Stimulated activated CD4-positive, alpha-beta T cell treated with anti-CD3 and anti-CD28 coated beads, TNF-alpha, amount 100 ng/mL, for 4 hours (primary cell): ENCODE results near the gene SHISAL2A.

ENCODE experiments used
- DNase-seq, 3 experiments: peaks; one replicate each; pipeline ENCODE4 v3.0.0-alpha.2; 2020; ENCODE audit warnings: low read depth in 3 of 3

The SHISAL2A gene

DNA sequence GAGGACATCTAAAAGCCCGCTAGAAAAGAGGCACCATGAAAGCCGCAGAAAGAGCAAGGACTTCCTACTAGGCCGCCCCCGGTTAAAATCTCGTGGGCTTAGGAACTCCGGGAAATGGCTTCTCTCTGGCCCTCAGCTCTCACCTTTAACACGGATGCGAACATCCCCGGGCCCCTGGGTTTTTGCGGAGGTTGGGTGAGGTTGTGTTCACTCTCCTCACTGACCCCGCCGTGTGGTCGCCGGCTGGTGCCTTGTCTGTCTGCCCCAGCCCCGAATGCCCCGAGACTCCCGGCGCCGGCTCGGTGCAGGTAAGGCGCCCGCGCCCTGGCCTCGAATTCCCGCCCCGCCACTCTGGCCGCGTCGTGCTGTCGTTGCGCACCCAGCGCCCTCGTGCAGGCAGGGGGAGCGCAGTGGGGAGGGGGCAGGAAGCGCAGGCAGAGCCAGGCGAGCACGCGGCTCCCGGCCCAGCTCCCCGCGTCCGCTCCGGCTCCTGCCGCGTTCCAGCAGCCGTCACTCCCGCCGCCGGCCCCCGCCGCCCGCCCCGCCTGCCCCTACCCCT is at the start of gene SHISAL2A:
SHISAL2A (plus strand) TSS at position 437 of the 559 bp plus-strand sequence. CDS start 326 bp downstream, outside the sequence.
- peak; percentile 50 to 53 (median 50) for DNase-seq

DNA sequence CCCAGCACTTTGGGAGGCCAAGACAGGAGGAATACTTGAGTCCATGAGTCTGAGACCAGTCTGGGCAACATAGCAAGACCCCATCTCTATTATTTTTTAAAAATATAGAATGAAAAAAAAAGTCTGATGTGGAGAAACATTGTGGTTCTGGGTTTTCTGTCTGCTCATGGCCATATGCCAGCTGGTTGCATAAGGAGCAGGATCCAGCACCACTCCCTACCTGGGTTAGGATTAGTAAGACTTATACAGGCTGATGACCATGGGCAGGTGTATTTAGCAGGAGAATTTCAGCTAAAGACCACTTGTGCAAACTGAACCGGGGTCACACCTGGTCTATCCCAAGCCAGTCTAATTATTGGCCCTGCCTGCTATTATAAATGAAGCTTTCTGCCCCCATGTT is 47.5 kb upstream of the SHISAL2A start:
- no peak for DNase-seq

- no peak for DNase-seq
These were observed 44.9 kb upstream of the SHISAL2A start for GRCh38 chr1:52588027-52588426.

- no peak for DNase-seq
These were observed 44.4 kb upstream of the SHISAL2A start for GRCh38 chr1:52588535-52588934.

GRCh38 chr1:52590266-52590665 is 42.7 kb upstream of the SHISAL2A start:
- no peak for DNase-seq

DNA sequence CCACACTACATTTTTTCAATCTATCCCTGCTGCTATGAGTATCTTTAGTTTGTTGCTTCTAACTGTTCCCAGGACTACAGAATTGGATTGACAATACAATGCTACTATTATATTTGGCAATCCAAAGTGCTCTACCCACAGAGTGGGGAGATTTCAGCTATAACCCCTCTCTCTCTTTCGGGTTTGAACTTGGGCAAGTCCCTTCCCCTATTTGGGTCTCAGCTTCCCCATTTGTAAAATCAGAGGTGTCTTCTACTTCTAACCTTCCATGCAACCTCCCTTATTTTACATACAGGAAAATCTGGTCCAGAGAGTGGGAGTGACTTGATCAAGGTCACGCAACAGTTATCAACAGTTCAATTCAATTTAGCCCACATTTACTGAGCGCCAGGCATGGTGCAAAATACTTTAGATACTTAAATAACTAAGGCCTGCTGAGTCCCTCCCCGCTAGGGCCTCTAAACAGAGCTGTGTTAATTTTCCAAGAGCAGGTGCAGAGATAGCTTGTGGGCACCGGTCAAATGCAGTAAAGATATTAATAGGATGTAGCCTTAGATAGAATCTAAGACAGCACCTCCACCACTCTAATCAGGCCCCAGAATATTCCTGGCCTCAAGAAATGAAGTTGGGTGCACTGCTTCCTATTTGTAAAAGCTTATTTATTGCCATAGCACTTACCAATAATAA is 40.2 kb upstream of the SHISAL2A start:
- DNase-seq: no peak

GRCh38 chr1:52593495-52593894 is 39.5 kb upstream of the SHISAL2A start:
- DNase-seq: no peak

DNA sequence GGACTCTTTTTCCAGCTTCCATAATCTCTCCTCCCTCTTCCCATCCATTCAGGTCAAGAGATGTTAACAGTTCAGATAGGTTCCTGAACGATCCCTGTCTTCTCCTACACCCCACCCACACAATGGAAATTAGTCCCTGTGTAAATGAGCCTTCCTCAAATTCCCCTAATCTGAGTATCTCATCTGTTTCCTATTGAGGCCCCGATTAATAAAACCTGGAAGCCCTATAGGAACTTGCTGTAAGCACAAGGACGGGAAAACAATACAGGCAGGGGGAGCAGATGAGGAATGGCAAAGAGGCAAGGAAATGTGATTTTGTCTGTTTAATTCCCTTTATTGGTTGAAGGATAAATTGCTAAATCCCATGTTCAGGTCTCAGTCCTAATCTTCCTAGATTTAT is 37.9 kb upstream of the SHISAL2A start:
- DNase-seq: no peak

DNA sequence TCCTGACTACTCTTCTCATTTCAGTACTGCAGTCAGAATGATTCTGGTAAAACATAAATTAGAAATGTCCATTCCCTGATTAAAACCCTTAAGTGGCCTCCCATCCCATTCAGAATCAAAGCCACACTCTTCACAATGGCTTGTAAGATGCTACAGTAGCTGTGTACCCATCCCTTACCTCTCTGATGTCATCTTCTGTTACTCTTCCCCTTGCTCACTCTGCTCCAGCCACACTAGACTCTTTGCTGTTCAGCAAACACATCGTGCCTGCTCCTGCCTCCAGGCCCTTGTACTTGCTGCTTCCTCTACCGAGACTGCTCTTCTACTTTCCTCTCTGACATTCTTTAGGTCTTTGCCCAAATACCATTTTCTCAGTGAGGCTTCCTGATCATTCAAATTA is 35.1 kb upstream of the SHISAL2A start:
- DNase-seq: no peak

- no peak for DNase-seq
These were observed 34.2 kb upstream of the SHISAL2A start for GRCh38 chr1:52598729-52599128.

DNA sequence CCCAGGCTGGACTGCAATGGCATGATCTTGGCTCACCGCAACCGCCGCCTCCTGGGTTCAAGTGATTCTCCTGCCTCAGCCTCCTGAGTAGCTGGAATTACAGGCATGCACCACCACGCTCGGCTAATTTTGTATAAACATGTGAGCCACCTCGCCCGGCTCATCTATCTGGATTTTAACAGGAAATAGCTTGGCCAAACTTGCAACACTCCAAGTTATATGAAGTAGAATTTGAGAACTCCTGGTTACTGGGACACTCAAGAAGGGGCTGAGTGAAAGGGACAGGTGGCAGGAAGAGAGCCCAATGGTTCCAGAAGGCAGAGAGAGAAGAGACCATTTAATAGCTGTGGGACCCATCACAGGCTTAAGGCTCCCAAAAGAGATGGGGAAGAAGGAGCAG is 33.7 kb upstream of the SHISAL2A start:
- DNase-seq: no peak

GRCh38 chr1:52600533-52601179 is 32.3 kb upstream of the SHISAL2A start:
- no peak for DNase-seq

- DNase-seq: no peak
These were observed 31.4 kb upstream of the SHISAL2A start for GRCh38 chr1:52601519-52601918.

DNA sequence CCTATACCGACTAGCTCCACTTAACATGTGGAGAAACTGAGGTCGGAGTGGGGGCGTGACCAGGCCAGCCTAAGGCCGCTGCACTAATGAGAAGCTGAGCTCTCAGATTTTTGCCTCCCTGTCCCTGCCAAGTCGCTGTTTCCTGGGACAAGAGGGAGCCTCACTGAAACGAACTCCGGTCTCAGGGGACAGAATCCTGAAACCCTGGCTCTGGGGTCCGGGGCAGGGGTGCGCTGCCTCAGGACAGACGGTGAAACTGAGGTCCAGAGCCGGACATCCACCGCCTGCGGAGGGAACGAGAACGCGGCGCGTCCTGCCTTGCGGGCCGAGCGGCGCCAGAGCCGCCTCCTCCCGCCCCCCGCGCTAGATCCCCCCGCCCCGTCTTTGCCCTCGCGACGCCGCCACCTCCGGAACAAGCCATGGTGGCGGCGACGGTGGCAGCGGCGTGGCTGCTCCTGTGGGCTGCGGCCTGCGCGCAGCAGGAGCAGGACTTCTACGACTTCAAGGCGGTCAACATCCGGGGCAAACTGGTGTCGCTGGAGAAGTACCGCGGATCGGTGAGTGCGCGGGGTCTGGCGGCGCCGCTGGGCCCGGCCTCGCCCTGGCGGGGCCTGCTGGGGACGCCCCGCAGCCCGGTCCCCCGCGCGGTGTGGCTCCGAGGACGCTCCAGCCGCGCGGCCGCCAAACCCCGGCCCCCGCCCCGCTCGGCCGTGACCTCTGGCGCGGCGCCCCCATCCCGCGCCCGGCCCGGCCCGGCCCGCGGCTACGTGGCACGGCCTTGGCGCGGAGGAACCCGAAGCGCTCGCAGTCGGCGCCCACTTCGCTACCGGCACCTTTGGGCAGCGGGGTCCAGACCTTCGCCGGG is 30.7 kb upstream of the SHISAL2A start, which contains the start of gene GPX7:
GPX7 (plus strand) TSS at position 381 of the 865 bp plus-strand sequence; CDS start at position 420, 39 bp downstream.
- DNase-seq: peak; percentile 28 to 32 (median 30)

GRCh38 chr1:52602856-52603600 is 29.9 kb upstream of the SHISAL2A start:
- peak in 1 of 3 experiments; percentile 13 for DNase-seq

DNA sequence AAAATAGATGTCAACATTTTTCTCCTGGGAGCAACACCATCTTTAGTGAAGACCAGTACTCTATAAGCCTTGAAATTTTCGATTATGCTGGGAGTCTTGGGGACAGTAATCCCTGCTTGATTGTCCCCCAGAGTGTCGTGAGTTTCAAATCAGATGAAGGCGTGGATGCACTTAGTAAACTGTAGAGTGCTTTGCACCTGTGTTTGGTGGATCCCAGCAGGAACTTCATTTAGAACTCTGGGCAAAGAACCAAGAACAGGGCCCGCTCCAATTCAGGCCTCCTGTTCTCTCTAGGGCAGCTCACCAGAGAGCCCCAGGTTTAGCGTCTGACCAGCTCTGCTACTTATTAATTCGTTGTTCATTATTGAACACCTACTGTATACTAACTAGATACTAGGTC is 29.3 kb upstream of the SHISAL2A start:
- no peak for DNase-seq

DNA sequence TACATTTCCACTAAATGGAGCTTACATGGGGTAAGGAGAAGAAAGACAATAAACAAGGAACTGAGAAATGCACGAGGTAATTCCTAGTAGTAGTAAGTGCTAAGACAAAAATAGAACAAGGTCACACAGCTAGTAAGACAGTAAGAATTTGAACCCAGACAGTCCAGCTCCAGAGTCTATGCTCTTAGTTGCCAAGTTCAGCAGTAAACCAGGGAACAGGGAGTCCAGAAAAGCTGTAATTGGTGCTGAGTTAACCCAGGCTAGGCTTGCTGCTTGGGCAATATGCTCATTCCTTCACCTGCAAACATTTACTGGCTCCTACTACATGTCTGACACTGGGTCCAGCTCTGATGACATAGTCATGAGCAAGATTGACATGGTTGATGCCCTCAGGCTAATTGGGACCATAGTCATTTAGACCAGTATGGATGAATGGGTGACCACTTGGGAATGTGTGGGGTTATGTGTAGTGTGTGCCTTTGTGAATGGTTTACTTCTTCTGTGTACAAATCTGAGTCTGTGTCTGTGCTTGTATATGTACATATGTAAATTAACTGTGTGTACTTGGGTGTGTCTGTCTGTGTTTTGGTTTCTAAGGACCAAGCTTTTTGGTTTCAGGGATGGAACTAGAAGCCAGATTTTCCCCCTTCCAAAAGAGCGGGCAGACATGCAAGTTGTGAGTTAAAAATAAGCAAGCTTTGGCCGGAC is 28.8 kb upstream of the SHISAL2A start:
- DNase-seq: no peak

DNA sequence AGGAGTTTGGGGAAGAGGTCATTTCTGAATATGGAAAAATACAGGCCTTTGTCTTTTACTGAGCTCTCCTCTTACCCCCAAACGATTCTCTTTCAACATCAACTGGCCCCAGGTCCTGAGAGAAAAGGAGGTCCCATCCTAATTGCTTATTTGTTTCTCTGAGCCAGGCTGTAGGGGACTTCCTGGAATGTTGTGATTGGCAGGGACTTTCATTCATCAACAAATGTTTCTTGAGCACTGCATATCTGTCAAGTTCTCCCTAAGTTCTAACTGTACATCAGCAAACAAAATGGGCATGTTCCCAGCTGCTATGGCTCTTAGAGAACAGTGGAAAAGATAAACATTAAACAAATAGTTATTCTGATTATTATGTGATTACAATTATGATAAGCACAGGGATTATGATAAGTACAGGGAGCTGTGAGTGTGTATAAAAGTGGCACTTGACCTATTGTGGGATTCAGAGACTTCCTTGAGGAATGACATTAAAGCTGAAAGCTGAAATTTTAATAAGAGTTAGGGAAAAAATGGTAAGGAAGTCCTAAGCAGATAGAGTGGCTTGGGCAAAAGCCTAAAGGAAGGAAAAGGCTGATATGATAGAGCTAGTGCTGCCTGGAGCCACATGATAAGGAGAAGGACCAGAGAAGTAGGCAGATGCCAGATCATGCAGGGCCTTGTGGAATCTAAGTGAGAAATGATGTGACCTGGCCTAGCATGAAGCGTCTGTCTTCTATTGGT is 19.2 kb upstream of the SHISAL2A start:
- DNase-seq: no peak

- DNase-seq: no peak
These were observed 18.3 kb upstream of the SHISAL2A start for GRCh38 chr1:52614671-52615070.

DNA sequence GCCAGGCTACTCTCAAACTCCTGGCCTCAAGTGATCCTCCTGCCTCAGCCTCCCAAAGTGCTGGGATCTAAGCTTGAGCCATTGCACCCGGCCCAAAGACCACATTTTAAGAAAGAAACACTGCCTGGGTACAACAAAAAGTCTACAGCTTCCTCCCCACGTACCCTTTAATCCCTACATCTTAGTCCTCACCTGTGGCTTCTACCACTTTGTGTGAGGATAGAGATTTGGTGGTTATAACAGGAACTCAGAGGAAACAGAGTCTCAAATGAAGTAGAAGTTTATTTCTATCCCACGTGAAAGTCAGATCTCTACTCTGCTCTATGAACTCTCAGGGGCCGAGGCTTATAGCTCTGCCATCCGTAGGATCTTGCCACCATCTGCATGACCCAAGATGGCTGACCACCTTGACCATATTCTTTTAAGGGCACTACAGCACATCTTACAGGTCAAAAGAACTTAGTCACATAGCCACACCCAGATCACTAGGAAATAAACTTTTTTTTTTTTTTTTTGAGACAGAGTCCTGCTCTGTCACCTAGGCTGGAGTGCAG is 17.4 kb upstream of the SHISAL2A start:
- no peak for DNase-seq
